GM12892 (cell line): ENCODE data around the gene SAMD8.

Source experiments
- POLR2A ChIP-seq: IDR thresholded peaks from 2 replicates; pipeline ENCODE4 v1.6.1; 2011; ENCODE audit warnings: low read depth, low read length, control low read depth
- POLR2AphosphoS5 ChIP-seq: IDR thresholded peaks from 2 replicates; pipeline ENCODE4 v1.6.1; 2011; ENCODE audit warnings: low read depth, low read length, control low read depth
- TAF1 ChIP-seq: IDR thresholded peaks from 2 replicates; pipeline ENCODE4 v1.6.1; 2011; ENCODE audit warnings: low read depth, mild to moderate bottlenecking, control low read depth, low read length, borderline replicate concordance

DNA sequence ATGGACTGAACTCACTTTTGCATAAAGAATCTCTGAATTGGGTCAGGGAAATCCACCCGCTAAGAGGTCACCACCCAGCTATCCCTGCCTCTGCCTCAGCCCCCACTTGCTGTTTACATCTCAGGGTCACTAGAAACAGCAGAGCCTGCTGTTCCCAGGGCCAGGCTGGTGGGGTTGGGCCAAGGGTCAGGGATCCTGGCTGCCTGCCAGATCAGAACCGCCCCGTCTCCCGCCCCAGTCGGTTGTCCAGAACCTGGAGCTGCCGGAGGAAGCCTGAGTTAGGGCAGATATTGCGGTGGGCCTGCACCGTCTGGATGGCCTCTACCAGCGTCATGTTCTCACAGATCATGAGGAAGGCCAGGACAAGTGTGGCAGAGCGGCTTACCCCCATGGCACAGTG, 17.0 kb upstream of the SAMD8 start:
- TF ChIP-seq POLR2A: no peak
- TF ChIP-seq POLR2AphosphoS5: no peak
- TF ChIP-seq TAF1: no peak
